NCI-H2107 treated with DMSO at 0.1 percent for 48 hours (cell line): ENCODE measurements around the gene PTPRD.

Source experiments
- DNase-seq: peaks from one replicate; lab custom pipeline; 2025; ENCODE audit not compliant: unreplicated experiment; lab: John Stamatoyannopoulos, UW

PTPRD gene

DNA sequence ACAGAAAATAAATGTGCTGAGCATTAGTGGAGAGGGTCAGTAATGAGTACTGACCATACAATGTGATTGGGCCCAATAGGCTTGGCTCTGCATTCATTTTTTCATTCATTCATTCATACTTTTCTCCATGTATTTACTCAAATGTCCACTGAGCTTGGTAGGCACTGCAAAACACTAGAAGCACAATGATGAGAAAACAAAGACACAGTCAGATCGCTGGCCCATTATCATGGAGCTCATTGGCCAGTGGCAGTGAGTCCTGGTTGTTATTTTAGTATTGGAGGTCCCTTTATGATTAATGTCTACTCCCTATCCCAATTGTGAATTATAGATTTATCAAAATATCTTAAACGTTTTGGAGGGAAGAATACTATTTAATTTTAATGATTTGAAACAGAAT lies 1733.5 kb downstream of the PTPRD start:
- no peak for DNase-seq

DNA sequence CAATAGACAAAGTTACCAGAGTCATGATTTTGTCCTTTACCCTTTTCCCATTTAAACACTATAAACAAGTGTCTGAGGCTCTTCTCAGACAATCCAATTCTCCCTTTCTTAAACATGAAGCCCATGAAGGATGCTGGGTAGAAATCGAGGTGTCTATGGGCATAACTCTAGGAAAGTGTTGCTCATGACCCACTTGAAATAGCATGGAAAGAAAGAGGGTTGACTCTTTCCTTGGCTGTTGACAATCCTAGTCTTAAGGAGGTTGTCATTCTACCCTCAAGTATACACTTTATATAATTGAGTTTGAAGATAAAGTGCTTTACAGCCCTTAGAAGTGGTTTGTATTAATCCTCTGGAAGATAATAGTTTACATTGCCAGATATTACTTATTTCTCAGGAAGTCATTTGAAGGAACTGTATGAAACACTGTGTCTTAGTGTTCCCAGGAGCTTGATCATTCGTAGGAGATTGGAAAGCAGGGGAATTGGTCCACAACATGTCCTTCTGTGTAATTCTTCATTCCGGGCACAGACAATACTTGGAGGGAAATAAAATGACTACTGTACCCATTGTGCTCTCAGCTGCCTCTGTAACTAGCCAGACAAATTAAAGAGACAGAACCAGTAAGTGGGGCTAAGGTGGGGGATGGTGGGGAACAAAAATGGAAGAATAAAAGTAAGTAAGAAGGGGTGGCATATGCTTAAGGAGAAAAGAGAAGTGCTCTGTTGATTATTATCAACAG lies 1734.9 kb downstream of the PTPRD start:
- no peak for DNase-seq

DNA sequence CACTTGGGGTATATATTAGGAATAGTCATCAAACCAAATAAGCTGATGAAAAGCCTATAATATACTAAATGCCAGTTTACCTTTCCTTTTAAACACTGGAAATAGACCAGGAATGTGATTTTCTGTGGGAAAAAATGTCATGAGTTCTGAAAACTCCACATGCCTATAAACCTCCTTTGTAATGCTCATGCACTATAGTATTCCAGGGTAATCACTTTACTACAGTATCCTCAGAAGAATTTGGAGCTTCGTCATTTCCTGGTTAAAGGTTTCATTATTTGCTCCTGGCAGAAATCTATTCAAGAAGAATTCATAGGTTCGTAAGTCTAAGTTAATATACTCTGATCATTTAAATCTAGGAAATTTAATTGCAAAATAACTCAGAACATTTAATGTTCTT lies 1736.5 kb downstream of the PTPRD start:
- no peak for DNase-seq

DNA sequence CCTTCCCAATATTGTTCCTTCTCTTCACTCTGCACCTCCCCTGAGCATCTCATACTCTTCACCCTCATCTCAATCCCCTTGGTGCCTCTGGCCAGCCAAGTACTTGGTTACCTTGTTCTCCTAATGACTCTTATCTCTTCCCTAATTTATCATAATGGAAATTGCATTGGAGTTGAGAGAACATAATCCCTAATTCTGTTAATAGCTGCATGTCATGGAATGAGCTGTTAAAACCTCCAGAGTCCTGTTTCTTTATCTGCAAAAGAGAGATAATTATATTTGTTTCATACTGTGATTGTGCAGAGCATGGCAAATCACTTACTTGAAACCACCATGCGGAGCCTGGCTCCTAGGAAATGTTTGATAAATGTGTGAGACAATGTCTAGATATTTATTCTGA lies 1738.3 kb downstream of the PTPRD start:
- no peak for DNase-seq

DNA sequence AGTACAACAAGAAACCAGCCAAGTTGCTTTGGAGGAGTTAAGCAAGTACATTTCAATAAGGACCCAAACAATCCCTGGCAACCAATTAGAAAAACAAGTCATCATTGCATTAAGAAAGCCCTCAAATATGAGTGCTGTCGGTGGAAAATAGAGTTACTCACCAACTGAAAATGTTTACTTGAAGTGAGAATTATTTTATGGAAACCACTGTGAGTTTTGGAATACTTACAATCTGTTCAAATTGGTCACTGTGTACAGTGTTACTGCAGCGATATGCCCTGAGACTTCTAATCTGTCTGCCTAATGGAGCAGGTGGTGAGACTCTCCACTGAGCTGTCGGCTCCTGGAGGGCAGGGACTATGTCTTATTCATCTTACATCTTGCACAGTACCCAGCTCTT lies 1740.0 kb downstream of the PTPRD start:
- no peak for DNase-seq

DNA sequence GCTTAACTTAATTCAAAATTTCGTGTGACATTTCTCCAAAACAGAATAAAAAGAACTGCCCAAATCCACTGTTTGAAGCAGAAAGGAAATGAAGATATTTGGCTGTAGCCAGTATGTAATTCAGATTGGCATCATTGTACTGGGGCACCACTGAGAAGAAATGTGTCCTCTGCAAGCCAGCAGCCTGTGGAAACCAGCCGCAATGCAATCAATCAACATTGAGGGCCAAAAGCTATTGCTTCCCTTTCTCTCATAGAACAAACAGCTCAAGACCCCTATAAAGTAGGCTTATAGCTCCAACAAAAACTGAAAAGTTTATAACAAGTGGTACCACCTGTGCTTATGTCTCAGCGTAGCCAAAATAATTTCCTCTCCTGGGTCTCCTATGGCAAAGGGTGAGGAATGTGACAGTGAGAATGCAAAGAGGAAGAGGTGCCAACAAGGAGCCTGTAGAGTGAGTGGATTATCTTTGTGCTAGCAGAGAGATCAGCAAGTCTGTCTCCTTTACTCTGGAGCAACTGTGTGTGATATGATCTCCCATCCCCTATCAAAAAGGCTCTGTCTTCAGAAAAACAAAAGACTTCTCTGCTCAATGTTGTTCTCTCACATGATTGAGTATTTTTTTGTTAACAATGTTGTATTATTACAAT lies 1740.9 kb downstream of the PTPRD start:
- DNase-seq = no peak

DNA sequence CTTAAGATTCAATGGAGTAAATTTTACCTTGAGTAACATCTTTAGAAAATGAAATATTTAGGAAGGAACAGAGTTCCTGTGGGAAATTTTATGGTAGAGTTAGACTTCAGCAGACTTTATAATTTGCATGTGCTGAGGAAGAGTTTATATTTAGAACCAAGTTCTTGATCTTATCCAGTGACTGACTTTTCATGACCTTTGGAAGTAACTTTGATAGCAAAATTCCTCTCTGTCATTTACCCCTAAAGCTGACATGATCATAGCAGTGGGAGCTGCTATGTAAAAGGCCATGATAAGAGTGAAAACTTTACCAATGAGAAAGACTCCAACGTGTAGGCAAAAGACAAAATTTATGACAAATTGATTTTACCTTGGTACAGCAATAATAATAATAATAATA lies 1741.4 kb downstream of the PTPRD start:
- no peak for DNase-seq

DNA sequence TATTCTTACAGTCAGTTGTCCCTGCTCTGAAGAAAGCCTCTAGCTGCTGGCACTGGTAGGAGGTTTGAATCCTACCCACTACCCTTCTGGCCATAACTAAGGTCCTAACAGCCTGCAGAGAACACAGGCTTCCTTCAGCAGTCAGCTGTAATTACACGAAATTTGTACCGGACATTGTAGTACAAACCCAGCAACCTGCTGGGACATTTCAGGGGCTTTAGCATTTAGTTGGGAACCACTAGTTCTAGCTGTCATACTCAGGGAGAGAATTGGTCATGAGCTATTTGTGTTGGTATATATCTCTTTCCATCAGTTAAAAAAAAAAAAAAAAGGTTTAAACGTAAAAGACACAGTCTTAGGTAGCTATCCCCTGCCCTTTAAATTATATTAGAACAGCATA lies 1743.0 kb downstream of the PTPRD start:
- no peak for DNase-seq

DNA sequence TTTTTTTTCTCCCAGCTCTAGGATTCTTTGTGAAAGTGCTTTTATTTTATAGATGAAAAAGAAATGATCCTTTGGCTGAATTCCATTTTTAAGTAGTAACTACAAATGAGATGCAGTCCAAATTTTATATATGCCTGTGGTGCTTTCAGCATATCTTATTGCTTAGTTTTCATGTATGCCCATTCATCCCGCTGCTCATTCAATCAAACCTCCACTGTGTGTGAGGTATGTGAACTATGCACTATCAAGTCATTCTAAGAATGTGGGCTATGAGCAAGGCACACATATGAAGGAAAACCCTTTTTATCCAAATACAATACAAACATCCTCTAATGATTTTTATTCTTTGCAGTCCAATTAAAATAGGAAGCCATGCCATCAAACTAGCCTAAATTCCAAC lies 1744.2 kb downstream of the PTPRD start:
- no peak for DNase-seq

DNA sequence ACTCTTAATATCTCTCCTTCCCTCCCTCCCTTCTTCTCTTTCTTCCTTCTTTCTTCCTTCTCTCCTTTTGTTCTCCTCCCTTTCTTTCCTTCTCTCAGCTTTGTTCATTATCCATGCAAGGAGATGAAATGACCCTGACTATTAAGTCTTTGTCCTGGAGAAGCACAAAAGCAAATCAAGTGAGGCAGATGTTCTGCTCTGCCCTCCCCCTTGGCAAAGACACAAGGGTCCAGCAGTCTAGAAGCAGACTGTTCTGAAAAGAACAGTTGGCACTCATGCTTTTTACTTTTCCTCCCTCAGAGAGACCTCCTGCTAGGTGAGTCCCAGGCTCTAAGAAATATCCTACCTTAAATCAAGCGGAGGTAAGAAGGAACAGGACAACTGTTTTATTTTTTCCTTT lies 1745.7 kb downstream of the PTPRD start:
- DNase-seq = no peak

DNA sequence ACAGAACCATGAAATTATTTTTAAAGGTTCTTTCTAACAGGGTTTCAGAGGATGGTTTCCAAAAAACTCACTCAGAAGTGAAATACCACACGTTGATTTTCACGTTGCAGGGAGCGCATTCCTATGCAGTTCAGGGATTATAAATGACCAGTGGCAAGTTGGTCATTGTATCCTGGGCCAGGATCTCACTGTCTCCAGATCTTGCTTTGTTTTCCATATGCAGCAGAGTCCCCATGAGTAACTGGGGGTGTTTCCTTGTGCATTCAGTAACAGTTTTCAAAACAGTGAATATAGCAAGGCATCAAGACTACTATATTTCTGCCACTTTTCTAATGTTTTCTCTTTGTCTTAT lies 1748.3 kb downstream of the PTPRD start:
- no peak for DNase-seq

DNA sequence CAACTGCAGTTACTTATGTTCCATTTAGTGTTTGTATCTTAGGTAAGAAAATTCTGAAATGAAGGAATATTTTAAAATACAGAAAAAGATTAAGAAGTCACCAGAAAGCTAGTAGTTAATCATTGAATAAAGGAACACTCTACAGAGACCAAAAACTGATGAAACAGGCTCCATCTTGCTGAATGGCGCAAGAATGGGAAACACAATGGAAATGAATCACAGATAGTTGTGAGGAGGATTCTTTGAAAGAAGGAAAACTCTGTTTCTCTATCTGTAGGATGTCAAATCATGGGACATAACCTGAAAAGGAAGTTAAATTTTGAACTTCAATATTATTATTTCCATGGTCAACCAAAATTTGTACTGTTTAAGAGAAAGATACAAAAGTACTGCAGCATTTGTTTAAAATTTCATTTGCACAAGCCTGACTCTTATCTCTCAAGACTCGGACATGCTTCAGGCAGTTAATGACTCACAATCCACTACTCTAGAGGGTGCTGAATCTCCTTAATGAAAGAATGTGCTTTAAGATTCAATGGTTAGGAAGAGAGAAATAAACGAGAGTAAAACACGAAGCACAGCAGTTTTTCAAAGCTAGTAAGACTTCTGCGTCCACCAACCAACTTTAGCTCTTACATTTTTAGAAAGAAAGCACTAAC lies 1748.8 kb downstream of the PTPRD start:
- no peak for DNase-seq

DNA sequence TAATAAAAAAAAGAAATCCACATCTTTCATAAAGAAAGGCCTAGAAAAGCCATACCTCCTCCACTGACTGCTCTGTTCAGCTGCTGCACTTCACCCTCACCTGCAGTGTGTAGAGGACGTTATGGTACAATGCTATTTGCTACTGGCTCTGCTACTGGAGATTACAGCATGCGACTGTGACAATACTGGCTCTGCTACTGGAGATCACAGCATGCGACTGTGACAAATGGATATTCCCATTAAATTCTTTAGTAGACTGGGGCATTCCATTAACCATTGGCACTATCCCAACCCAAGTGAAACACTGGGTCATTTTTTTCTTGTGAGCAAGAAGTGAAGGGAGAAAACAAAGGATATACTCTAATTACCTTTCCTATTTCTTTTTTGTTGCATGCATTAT lies 1749.7 kb downstream of the PTPRD start:
- peak; percentile 89 for DNase-seq

DNA sequence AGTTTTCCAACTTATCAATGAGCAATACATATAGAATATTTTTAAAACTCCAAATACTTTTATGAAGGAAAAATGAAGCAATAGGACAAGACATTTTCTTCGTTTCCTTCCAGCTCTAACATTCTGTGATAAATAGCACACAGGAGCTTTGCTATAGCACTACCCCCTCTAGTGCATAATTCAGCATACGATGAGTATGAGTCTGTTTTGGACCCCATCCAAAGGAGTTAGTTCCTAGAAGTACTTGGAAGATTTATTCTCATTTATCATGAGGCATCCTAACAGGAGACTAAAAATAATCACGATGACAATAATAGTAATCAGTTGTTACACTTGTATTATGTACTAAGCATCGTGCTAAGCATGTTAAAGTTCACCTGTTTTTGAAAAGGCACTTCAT lies 1751.9 kb downstream of the PTPRD start:
- no peak for DNase-seq

DNA sequence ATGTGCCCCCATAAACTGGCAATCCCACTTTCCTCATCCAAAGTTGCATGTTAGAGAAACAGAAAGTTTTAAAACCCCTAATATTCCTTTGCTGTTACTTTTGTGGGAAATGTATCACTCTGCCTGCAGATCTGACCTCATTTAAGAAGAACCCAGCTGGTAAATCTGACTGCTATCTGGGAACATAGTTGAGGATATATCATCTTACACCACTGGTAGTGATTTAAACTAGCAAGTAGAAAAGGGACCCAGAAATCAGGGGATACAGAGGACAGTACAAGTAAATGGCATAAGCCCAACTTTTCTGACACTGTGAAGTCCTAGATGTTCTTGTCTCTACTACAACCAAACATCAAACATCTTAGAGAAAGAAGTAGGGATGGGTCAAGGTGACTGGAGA lies 1752.7 kb downstream of the PTPRD start:
- DNase-seq = no peak

DNA sequence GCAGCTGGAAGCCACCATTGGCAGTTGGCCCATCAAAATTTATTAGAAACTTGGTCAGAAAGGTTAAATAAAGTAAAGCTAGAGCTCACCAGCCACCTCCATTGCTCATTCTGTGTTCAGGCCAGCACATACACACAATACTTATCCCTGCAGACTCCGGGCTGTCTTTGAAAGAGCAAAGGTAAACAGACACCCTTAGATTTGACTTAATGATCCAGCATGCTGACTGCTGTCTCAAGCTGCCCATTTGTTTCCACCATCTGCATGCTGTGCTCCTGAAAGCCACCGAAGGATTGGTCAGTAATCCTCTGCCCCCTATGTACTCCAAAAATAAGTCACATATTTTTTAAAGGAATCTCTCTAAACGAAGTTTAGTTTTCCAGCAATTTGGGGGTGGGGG lies 1753.4 kb downstream of the PTPRD start:
- no peak for DNase-seq

DNA sequence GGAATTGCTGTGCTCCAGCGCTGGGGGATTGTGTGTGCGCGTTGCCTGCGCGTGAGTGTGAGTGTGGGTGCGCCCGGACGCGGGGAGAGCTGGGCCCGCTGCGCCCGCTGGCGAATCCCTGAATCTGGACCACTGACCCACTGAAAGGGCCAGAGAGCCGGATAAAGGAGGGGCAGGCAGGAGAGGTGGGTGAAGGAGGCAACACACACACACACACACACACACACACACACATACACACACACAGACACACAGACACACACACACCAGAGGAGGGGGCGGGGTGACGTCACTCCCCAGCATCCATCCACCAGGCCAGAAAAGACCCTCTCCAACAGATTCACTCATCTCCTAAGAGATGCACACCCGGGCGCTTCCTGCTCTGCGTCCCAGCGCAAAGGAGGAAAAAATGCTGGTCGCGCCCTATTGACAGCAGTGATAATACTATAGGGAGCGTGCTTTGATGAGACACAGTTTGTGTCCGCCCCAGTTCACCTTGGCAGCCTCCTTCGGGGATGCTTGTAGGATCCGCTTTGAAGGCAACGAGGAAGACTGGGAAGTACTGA lies 1754.1 kb downstream of the PTPRD start:
- no peak for DNase-seq

DNA sequence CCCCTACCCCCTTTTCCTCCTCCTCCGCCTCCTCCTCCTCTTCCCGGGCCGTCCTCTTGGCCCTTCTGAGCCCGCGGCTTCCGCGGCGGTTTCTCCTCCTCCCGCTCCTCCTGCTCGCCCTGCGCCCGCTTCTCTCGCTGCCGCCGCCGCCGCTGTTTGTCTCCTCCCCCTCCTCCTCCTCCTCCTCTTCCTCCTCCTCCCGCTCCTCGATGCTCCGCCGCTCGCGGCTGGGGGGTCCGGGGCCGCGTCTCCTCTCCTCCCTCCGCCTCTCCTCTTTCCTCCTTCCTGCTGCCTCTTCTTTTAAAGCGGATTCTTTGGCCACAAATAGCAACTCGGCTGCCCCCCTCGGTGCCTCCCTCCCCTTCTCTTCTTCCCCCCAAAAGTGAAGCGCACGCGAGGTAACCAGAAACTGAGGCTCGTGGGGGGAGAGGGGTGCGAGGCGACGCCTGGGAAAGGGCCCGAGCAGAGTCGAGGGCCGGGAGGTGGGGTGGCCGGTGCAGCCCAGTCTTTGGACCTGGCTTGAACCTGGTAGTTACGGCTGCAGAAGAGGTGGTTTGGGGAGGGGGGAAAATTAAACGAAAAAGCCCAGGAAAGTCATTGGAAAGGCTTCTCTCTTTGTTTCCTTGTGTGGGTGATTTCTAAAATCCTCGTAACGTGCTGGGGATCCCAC lies 1754.7 kb downstream of the PTPRD start:
- DNase-seq = no peak

DNA sequence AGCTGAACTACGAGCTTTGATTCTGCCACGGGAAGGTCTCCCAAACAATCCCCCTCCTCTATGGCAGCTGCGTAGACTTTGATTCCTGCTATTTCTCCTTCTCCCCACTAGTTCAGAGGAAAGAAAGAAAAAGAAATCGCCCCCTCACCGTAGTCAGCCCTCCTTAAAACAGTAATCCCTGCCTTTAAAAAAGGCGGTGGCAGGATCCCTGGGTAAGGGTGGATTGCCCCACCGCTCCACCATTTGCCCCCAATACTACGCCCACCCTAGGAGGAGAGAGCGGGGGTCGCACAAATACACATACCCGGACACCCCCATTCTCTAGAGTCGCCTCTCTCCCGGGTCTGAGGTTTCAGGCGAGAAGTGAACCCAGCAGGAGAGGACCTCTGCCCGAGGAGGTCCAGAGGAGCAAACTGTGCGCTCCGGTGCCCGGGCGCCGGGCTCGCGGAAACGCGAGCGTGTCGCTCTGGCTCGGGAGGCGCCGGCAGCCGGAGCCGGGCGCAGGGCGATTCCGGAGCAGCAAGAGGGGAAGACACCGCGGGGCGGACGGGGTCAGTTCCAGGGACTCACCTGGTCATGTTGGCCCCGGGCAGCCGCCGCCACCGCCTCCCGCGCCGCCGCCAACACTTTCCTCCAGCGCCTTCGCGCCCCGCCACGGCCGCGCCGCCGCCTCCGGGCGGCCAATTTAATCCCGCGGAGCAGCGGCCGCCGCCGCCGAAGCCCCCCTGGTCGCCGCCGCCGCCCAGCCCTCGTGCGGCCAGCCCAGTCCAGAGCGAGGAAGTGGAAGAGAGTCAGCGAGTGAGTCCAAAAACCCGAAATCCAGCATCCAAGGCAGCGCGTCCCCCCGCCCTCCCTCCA lies 1755.5 kb downstream of the PTPRD start:
- DNase-seq = no peak

DNA sequence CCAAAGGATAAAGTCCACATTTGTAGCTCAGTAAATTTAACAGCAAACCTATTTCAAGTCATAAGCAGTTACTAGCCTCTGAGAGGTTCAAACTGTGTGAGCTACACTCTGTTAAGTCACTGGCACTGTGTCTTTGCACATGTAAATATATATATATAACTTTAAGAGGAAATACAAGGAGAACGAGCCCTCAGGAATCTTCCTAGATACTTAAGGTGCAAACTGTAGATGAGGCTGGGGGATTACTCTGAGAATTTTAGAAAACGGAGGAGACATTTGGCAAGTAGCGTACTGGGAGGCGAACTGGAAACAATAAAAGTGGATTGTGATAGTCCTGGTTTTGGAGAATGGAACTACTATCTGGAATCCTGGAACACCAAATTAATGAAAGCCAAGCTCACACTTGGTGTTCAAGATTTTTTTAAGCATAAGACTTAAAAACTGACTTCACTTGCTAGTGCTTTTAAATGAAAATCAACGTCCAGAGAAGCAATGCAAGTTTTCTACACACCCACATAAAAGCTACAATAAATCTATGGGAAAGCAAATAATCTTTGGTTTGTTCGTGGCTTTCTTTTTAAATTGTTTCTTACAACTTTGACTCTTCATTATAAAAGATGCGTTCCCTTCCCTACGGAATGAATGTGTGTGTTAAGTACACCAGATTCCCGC lies 1756.3 kb downstream of the PTPRD start:
- no peak for DNase-seq
